CD4-positive, alpha-beta T cell treated with Interleukin-21 for 1 hour (primary cell): ENCODE measurements around the gene ROR2.
"Not testable (repeated sequence)": the region's sequence is repeated elsewhere in the genome, so short reads cannot be mapped to it uniquely, and the experiment has no call there.

Experiments
- DNase-seq: peaks from one replicate; pipeline ENCODE4 v3.0.0-alpha.2; 2020

The ROR2 gene

GRCh38 chr9:91813176-91813795 lies 136.7 kb downstream of the ROR2 start:
- no peak for DNase-seq

- DNase-seq, result no peak
Observed at GRCh38 chr9:91812191-91812590, 137.8 kb downstream of the ROR2 start.

- DNase-seq, result no peak
Observed at GRCh38 chr9:91811024-91811909, 138.8 kb downstream of the ROR2 start.

- no peak for DNase-seq
Observed at GRCh38 chr9:91810286-91810905, 139.6 kb downstream of the ROR2 start.

GRCh38 chr9:91809581-91810285 lies 140.3 kb downstream of the ROR2 start:
- no peak for DNase-seq

- DNase-seq, result no peak
Observed at GRCh38 chr9:91807643-91808246, 142.3 kb downstream of the ROR2 start.

- DNase-seq, result no peak
Observed at GRCh38 chr9:91805031-91805430, 145.0 kb downstream of the ROR2 start.

- DNase-seq, result no peak
Observed at GRCh38 chr9:91803970-91804752, 145.9 kb downstream of the ROR2 start.

- DNase-seq, result no peak
Observed at GRCh38 chr9:91803151-91803940, 146.7 kb downstream of the ROR2 start.

- no peak for DNase-seq
Observed at GRCh38 chr9:91802391-91802790, 147.6 kb downstream of the ROR2 start.

GRCh38 chr9:91800473-91801030 lies 149.5 kb downstream of the ROR2 start:
- DNase-seq, result no peak

- DNase-seq, result no peak
Observed at GRCh38 chr9:91799113-91799744, 150.8 kb downstream of the ROR2 start.

GRCh38 chr9:91798273-91799112 lies 151.5 kb downstream of the ROR2 start:
- DNase-seq, result peak; percentile 82

- DNase-seq, result peak; percentile 29
Observed at GRCh38 chr9:91797517-91797916, 152.5 kb downstream of the ROR2 start.

- DNase-seq, result peak; percentile 67
Observed at GRCh38 chr9:91796516-91796915, 153.5 kb downstream of the ROR2 start.

- no peak for DNase-seq
Observed at GRCh38 chr9:91795598-91796241, 154.3 kb downstream of the ROR2 start.

- not testable (repeated sequence) for DNase-seq
Observed at GRCh38 chr9:91793371-91793770, 156.7 kb downstream of the ROR2 start.

GRCh38 chr9:91790917-91791316 lies 159.1 kb downstream of the ROR2 start:
- no peak for DNase-seq

GRCh38 chr9:91789941-91790340 lies 160.1 kb downstream of the ROR2 start:
- DNase-seq, result no peak
